Left ventricle myocardium inferior (tissue), 1 donor: ENCODE results near the gene HECA. TPM values are rescaled to one million over a fixed set of nuclear protein-coding genes. Genes with fewer than 3 reads are reported as not detected.

ENCODE experiments used
- DNase-seq: peaks from one replicate; pipeline ENCODE4 v3.0.0-alpha.2; 2020
- H3K27ac ChIP-seq: fragments of 200-600 bp; replicated peaks from 2 replicates; pipeline ENCODE4 v1.8.0; 2021
- H3K27me3 ChIP-seq: fragments of 200-600 bp; 2 replicates; pipeline ENCODE4 v1.8.0; 2021; ENCODE audit warnings: low read depth
- H3K36me3 ChIP-seq: fragments of 200-600 bp; 2 replicates; pipeline ENCODE4 v1.8.0; 2021
- H3K4me1 ChIP-seq: fragments of 200-600 bp; 2 replicates; pipeline ENCODE4 v1.8.0; 2021
- H3K4me3 ChIP-seq: fragments of 200-600 bp; 2 replicates; pipeline ENCODE4 v1.8.0; 2021; ENCODE audit warnings: mild to moderate bottlenecking, moderate library complexity
- H3K9me3 ChIP-seq: fragments of 200-600 bp; replicated peaks from 2 replicates; pipeline ENCODE4 v1.8.0; 2021
- intact Hi-C: fragments of 100-400 bp; cut with micrococcal nuclease; formaldehyde crosslinking; loops from one replicate; pipeline ENCODE4 v1.11.0; 2022
- total RNA-seq: library from RNA; stranded (reverse); fragmentation: NEBNext Ultra II Directional; extraction: Animal tissue kit (Norgen Biotek cat#: 25700); gene quantifications from one replicate; pipeline ENCODE4 v1.2.1, GENCODE V29; 2021
- TF ChIP-seq, protein P1 (sequence below): fragments of 200-600 bp; IDR thresholded peaks from 2 replicates; pipeline ENCODE4 v1.8.0; 2021; ENCODE audit warnings: antibody characterized with exemption, mild to moderate bottlenecking, borderline replicate concordance
- donor health status: DM: no; HTN: yes; CAD: no; lungs with severe emphysema.

Gene HECA
- total RNA-seq, 1 donor from 2014 or later, result 46.0 TPM

DNA sequence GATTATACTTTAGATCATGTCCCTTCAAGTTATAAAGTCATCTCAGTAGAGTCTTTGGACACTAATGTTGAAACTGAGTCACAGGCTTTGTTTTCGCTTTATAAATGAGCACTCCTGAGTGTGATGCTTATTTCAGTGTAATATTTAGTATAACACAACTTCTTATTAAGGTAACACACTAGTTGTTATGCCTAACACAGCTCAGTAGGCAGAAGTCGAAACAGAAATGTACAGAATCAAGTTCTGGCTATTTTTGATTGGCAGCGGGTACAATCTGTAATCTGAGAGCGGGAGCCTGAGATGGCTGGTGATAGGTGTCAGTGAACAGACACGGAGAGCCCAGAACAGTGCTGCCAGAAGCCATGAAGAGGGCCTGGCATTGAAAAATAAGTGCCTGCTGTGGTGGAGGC is 11.4 kb downstream of the HECA start:
- H3K36me3 ChIP-seq, result no peaks in the 10 kb centered on the region
- H3K27me3 ChIP-seq, result no peaks in the 10 kb centered on the region
- peak overlapping the region; percentile 54 for H3K27ac ChIP-seq
- DNase-seq, result no peak
- peaks cover 93% of the 10 kb centered on the region for H3K4me1 ChIP-seq
- H3K9me3 ChIP-seq, result no peaks in the 10 kb centered on the region
- TF ChIP-seq, protein P1, sequence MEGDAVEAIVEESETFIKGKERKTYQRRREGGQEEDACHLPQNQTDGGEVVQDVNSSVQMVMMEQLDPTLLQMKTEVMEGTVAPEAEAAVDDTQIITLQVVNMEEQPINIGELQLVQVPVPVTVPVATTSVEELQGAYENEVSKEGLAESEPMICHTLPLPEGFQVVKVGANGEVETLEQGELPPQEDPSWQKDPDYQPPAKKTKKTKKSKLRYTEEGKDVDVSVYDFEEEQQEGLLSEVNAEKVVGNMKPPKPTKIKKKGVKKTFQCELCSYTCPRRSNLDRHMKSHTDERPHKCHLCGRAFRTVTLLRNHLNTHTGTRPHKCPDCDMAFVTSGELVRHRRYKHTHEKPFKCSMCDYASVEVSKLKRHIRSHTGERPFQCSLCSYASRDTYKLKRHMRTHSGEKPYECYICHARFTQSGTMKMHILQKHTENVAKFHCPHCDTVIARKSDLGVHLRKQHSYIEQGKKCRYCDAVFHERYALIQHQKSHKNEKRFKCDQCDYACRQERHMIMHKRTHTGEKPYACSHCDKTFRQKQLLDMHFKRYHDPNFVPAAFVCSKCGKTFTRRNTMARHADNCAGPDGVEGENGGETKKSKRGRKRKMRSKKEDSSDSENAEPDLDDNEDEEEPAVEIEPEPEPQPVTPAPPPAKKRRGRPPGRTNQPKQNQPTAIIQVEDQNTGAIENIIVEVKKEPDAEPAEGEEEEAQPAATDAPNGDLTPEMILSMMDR, result no peak
- intact Hi-C loops, result no loop called here
- H3K4me3 ChIP-seq, result no peak overlapping the region

DNA sequence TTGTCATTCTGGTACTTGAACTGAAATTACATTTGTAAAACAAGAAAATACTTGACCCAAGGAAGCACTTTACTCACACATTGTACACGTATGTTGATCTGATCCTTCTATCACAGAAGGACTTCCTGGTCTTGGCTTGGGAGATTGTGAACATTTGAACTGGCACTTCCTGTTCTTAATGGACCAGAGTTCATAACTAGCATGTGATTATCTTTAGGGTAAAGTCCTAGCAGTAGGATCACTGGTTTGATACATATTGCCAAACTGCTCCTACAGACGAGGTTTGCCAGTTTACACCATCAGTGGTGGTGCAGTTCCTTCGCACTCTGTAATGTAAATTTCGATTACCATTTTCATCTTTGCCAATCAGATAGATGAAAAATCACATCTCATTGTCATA is 12.7 kb downstream of the HECA start:
- H3K27ac ChIP-seq, result peak overlapping the region; percentile 54
- H3K36me3 ChIP-seq, result no peaks in the 10 kb centered on the region
- no peak overlapping the region for H3K4me3 ChIP-seq
- no peaks in the 10 kb centered on the region for H3K27me3 ChIP-seq
- intact Hi-C loops, result no loop called here
- TF ChIP-seq, protein P1, result no peak
- no peaks in the 10 kb centered on the region for H3K9me3 ChIP-seq
- H3K4me1 ChIP-seq, result peaks cover 100% of the 10 kb centered on the region
- DNase-seq, result no peak

DNA sequence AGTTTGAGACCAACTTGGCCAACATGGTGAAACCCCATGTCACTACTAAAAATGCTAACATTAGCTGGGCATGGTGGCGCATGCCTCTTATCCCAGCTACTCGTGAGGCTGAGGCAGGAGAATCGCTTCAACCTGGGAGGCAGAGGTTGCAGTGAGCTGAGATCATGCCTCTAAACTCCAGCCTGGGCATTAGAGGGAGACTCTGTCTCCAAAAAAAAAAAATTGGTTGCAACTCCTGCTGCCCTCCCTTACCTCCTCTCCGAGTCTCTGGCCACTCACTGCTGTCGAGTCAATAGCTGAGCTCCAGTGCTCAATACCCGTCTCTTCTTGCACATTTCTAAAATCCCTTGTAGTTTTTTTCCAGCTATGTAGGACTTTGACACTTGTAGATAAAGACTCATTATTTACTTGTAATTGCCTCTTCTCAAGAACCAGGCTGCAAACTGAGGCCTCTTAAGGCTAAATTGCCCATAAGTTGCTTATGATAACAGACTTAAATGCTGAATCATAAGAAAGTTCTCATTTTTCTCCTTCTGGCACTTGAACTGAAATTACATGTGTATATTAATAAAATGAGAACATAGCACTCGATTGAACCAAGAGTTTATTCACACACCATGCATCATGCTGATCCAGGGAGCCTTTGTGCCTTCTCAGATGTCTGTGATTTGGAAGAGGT is 13.8 kb downstream of the HECA start:
- no peak for DNase-seq
- Histone ChIP-seq H3K4me3 (peak overlapping the region; percentile 17), H3K9me3 (no peaks in the 10 kb centered on the region), H3K4me1 (peaks cover 97% of the 10 kb centered on the region), H3K36me3 (no peaks in the 10 kb centered on the region), H3K27ac (peak overlapping the region; percentile 13), H3K27me3 (no peaks in the 10 kb centered on the region)
- intact Hi-C loops, result no loop called here
- TF ChIP-seq, protein P1, result no peak

DNA sequence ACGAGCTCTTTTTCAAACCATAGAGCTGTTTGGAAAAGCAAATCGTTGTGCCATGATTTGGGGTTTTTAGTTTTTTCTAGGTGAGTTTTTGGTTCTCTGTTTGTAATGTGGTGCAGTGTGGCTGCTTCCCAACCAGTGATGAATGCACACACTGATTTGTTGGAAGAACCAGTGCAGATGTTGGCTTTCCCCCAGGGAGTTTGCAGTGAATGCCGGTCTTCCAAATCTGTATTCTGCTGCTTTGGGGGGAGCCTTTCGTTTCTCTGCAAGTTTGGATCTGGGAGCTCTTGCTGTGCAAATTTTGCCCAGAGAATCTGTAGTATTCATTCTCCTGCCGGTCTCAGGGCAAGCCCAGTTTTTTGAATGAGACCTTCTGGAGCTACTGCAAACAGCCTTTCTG is 14.5 kb downstream of the HECA start:
- Histone ChIP-seq H3K27ac (peak overlapping the region; percentile 13), H3K36me3 (no peaks in the 10 kb centered on the region), H3K4me3 (peak overlapping the region; percentile 17), H3K27me3 (no peaks in the 10 kb centered on the region), H3K9me3 (no peaks in the 10 kb centered on the region), H3K4me1 (peaks cover 97% of the 10 kb centered on the region)
- intact Hi-C loops, result no loop called here
- DNase-seq, result no peak
- TF ChIP-seq, protein P1, result no peak

DNA sequence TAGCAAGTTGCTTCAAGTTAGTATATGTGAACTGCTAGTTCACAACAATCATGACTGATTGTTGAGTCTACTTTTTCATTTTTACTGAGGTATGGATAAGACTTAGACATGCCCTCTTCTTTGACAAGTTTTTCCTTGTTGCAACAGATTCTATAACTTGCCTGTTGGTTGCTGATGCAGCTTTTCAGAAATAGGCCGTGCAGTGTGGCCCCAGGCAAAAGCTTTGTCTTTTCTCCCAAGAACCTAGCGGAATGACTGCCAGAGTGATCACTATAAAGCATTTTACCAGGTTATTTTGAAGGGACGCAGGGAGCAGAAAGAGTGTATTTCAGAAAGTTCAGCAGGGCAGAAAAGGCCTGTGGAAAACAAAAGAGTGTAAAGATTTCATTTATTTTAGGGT is 16.0 kb downstream of the HECA start:
- H3K4me3 ChIP-seq, result no peak overlapping the region
- no peak overlapping the region for H3K27ac ChIP-seq
- no peaks in the 10 kb centered on the region for H3K9me3 ChIP-seq
- TF ChIP-seq, protein P1, result no peak
- H3K27me3 ChIP-seq, result no peaks in the 10 kb centered on the region
- intact Hi-C loops, result no loop called here
- H3K4me1 ChIP-seq, result peaks cover 97% of the 10 kb centered on the region
- H3K36me3 ChIP-seq, result no peaks in the 10 kb centered on the region
- DNase-seq, result no peak
